ENCODE results near the gene CCDC33. TPM values are rescaled to one million over a fixed set of nuclear protein-coding genes. Genes with fewer than 3 reads are reported as not detected.

The CCDC33 gene
- total RNA-seq, 1 experiment from 2014 or later, result 2.7 TPM

DNA sequence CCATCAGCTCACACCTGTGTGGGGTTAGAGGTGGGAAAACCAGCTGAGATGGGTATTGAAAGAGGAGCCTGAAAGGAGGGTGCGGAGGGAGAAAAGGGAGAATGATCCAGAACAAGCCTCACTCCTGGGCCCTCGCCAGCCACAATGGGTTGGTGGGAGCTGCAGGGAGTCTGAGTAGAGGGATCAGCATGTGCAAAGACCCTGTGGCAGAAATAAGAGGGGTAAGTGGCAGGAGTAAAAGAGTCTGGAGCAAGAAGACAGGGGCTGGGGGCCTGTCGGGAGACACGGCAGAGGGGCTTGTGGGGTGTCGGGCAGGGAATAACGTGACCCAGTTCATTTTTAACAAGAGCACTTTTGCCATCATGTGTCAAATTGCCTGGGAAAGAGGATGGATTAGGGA, 34.0 kb downstream of the CCDC33 start:
- Mint-ChIP-seq H3K4me1 (ENCODE audit: low read depth, unreplicated experiment) (no peaks in the 10 kb centered on the region), H3K9me3 (ENCODE audit: low read depth, unreplicated experiment) (no peaks in the 10 kb centered on the region), H3K27me3 (ENCODE audit: unreplicated experiment) (peaks cover 94% of the 10 kb centered on the region), H3K36me3 (ENCODE audit: insufficient read depth, unreplicated experiment) (no peaks in the 10 kb centered on the region), H3K27ac (ENCODE audit: unreplicated experiment) (no peak overlapping the region), H3K4me3 (ENCODE audit: low read depth, unreplicated experiment) (no peak overlapping the region)
- CTCF ChIA-PET, result no interaction called here
- intact Hi-C loops (cut with micrococcal nuclease; ENCODE audit: unreplicated experiment), result no loop called here
- DNase-seq, result no peak
- BruUV-seq (replicated peaks), result no TSS peak
- no peak for TF ChIP-seq CTCF (IDR thresholded peaks at IDR 0.05; ENCODE audit: unreplicated experiment)

GRCh38 chr15:74270854-74271520, 34.9 kb downstream of the CCDC33 start:
- CTCF ChIA-PET, result no interaction called here
- H3K9me3 Mint-ChIP-seq (ENCODE audit: low read depth, unreplicated experiment), result no peaks in the 10 kb centered on the region
- H3K4me1 Mint-ChIP-seq (ENCODE audit: low read depth, unreplicated experiment), result no peaks in the 10 kb centered on the region
- H3K36me3 Mint-ChIP-seq (ENCODE audit: insufficient read depth, unreplicated experiment), result no peaks in the 10 kb centered on the region
- intact Hi-C loops (cut with micrococcal nuclease; ENCODE audit: unreplicated experiment), result no loop called here
- no peak for DNase-seq
- BruUV-seq (replicated peaks), result no TSS peak
- peaks cover 95% of the 10 kb centered on the region for H3K27me3 Mint-ChIP-seq (ENCODE audit: unreplicated experiment)
- TF ChIP-seq CTCF (IDR thresholded peaks at IDR 0.05; ENCODE audit: unreplicated experiment), result no peak
- H3K27ac Mint-ChIP-seq (ENCODE audit: unreplicated experiment), result no peak overlapping the region
- no peak overlapping the region for H3K4me3 Mint-ChIP-seq (ENCODE audit: low read depth, unreplicated experiment)

- no peak overlapping the region for H3K4me3 Mint-ChIP-seq (ENCODE audit: low read depth, unreplicated experiment)
- no peak for DNase-seq
- BruUV-seq (replicated peaks), result no TSS peak
- CTCF ChIA-PET, result no interaction called here
- no peaks in the 10 kb centered on the region for H3K36me3 Mint-ChIP-seq (ENCODE audit: insufficient read depth, unreplicated experiment)
- no peaks in the 10 kb centered on the region for H3K4me1 Mint-ChIP-seq (ENCODE audit: low read depth, unreplicated experiment)
- H3K9me3 Mint-ChIP-seq (ENCODE audit: low read depth, unreplicated experiment), result no peaks in the 10 kb centered on the region
- peaks cover 100% of the 10 kb centered on the region for H3K27me3 Mint-ChIP-seq (ENCODE audit: unreplicated experiment)
- no peak for TF ChIP-seq CTCF (IDR thresholded peaks at IDR 0.05; ENCODE audit: unreplicated experiment)
- intact Hi-C loops (cut with micrococcal nuclease; ENCODE audit: unreplicated experiment), result no loop called here
- no peak overlapping the region for H3K27ac Mint-ChIP-seq (ENCODE audit: unreplicated experiment)
Measured at GRCh38 chr15:74272812-74273211, 36.7 kb downstream of the CCDC33 start.

DNA sequence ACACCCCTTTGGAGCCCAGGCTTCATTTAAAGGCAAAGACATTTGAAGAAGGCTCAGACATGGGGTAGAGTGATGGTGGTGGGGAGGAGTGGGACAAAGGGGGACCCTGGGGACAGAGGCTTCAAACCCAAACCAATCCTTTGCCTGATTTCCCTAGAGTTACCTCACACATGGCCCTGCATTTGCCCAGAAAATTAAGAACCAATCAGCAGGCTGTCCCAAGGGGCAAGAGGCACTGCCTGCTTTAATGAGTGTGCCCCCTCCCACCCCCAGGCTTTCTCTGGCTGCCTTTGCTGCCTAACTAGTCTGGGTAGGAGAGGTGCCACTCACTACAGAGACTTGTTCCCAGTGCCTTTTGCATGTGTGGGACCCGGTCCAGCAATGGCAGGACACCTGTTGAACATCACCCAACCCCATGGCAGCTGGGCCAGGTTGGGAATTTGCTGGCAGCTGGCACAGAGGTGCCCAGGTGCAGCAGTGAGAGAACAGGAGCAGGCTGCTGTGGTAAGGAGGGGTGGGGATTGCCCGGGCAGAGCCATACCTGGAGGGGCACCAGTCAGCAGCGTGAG, 38.4 kb downstream of the CCDC33 start:
- no TSS peak for BruUV-seq (replicated peaks)
- H3K27me3 Mint-ChIP-seq (ENCODE audit: unreplicated experiment), result peaks cover 100% of the 10 kb centered on the region
- CTCF ChIA-PET, result no interaction called here

More for the DNA sequence above, 38.4 kb downstream of the CCDC33 start:
- Mint-ChIP-seq H3K9me3 (ENCODE audit: low read depth, unreplicated experiment) (no peaks in the 10 kb centered on the region), H3K27ac (ENCODE audit: unreplicated experiment) (no peak overlapping the region), H3K4me3 (ENCODE audit: low read depth, unreplicated experiment) (no peak overlapping the region), H3K4me1 (ENCODE audit: low read depth, unreplicated experiment) (no peaks in the 10 kb centered on the region), H3K36me3 (ENCODE audit: insufficient read depth, unreplicated experiment) (no peaks in the 10 kb centered on the region)
- no peak for TF ChIP-seq CTCF (IDR thresholded peaks at IDR 0.05; ENCODE audit: unreplicated experiment)
- intact Hi-C loops (cut with micrococcal nuclease; ENCODE audit: unreplicated experiment), result no loop called here
- no peak for DNase-seq

Data from Calu3 (cell line).